Measurements from ENCODE around the gene GVQW3.
"Not testable (repeated sequence)": the region's sequence is repeated elsewhere in the genome, so short reads cannot be mapped to it uniquely, and the experiment has no call there.

GVQW3 gene

GRCh38 chr11:76388408-76388807, 7.3 kb downstream of the GVQW3 start:
- DNase-seq (ENCODE audit: low read depth) = no peak

GRCh38 chr11:76391021-76391420, 9.9 kb downstream of the GVQW3 start:
- DNase-seq (ENCODE audit: low read depth) = no peak

- DNase-seq (ENCODE audit: low read depth) = no peak
Measured at GRCh38 chr11:76391811-76392475, 10.8 kb downstream of the GVQW3 start.

GRCh38 chr11:76392870-76393269, 11.7 kb downstream of the GVQW3 start:
- no peak for DNase-seq (ENCODE audit: low read depth)

- no peak for DNase-seq (ENCODE audit: low read depth)
Measured at GRCh38 chr11:76394411-76394810, 13.3 kb downstream of the GVQW3 start.

GRCh38 chr11:76395296-76395695, 14.2 kb downstream of the GVQW3 start:
- DNase-seq (ENCODE audit: low read depth) = no peak

- no peak for DNase-seq (ENCODE audit: low read depth)
Measured at GRCh38 chr11:76397383-76397782, 16.3 kb downstream of the GVQW3 start.

GRCh38 chr11:76400967-76401366, 19.8 kb downstream of the GVQW3 start:
- DNase-seq (ENCODE audit: low read depth) = no peak

- not testable (repeated sequence) for DNase-seq (ENCODE audit: low read depth)
Measured at GRCh38 chr11:76401484-76401883, 20.4 kb downstream of the GVQW3 start.

- DNase-seq (ENCODE audit: low read depth) = no peak
Measured at GRCh38 chr11:76406359-76406758, 25.2 kb downstream of the GVQW3 start.

GRCh38 chr11:76408171-76408965, 27.2 kb downstream of the GVQW3 start:
- DNase-seq (ENCODE audit: low read depth) = no peak

- DNase-seq (ENCODE audit: low read depth) = no peak
Measured at GRCh38 chr11:76410851-76411357, 29.8 kb downstream of the GVQW3 start.

- DNase-seq (ENCODE audit: low read depth) = no peak
Measured at GRCh38 chr11:76415073-76415472, 34.0 kb downstream of the GVQW3 start.

- no peak for DNase-seq (ENCODE audit: low read depth)
Measured at GRCh38 chr11:76419896-76420295, 38.8 kb downstream of the GVQW3 start.

- no peak for DNase-seq (ENCODE audit: low read depth)
Measured at GRCh38 chr11:76424379-76424778, 43.3 kb downstream of the GVQW3 start.

GRCh38 chr11:76424891-76425290, 43.8 kb downstream of the GVQW3 start:
- DNase-seq (ENCODE audit: low read depth) = no peak

- DNase-seq (ENCODE audit: low read depth) = no peak
Measured at GRCh38 chr11:76426660-76427059, 45.5 kb downstream of the GVQW3 start.

- no peak for DNase-seq (ENCODE audit: low read depth)
Measured at GRCh38 chr11:76436020-76436419, 54.9 kb downstream of the GVQW3 start.

GRCh38 chr11:76443268-76443980, 62.3 kb downstream of the GVQW3 start:
- no peak for DNase-seq (ENCODE audit: low read depth)

GRCh38 chr11:76444065-76444383, 62.9 kb downstream of the GVQW3 start:
- DNase-seq (ENCODE audit: low read depth) = no peak

- DNase-seq (ENCODE audit: low read depth) = peak; percentile 82
Measured at GRCh38 chr11:76444384-76445120, 63.4 kb downstream of the GVQW3 start, which contains the start of gene EMSY. Gene EMSY, plus strand, starts transcription at chr11:76445018. Its CDS starts 1,921 bp downstream, at chr11:76446939.
